ENCODE measurements around the gene ITLN2.
"Not testable (repeated sequence)": the region's sequence is repeated elsewhere in the genome, so short reads cannot be mapped to it uniquely, and the experiment has no call there.

ITLN2 gene

GRCh38 chr1:160911925-160912324 lies 42.7 kb downstream of the ITLN2 start:
- TF ChIP-seq CTCF (IDR thresholded peaks at IDR 0.05; ENCODE audit: low read depth, low read length) = no peak
- no peak overlapping the region for H3K4me3 ChIP-seq (ENCODE audit: low read depth, low read length)

GRCh38 chr1:160911441-160911840 lies 43.2 kb downstream of the ITLN2 start:
- TF ChIP-seq CTCF (IDR thresholded peaks at IDR 0.05; ENCODE audit: low read depth, low read length) = no peak
- H3K4me3 ChIP-seq (ENCODE audit: low read depth, low read length) = no peak overlapping the region

- no peak overlapping the region for H3K4me3 ChIP-seq (ENCODE audit: low read depth, low read length)
- no peak for TF ChIP-seq CTCF (IDR thresholded peaks at IDR 0.05; ENCODE audit: low read depth, low read length)
These were observed 44.3 kb downstream of the ITLN2 start for GRCh38 chr1:160910170-160910750.

- TF ChIP-seq CTCF (IDR thresholded peaks at IDR 0.05; ENCODE audit: low read depth, low read length) = no peak
- no peak overlapping the region for H3K4me3 ChIP-seq (ENCODE audit: low read depth, low read length)
These were observed 46.6 kb downstream of the ITLN2 start for GRCh38 chr1:160907976-160908375.

- TF ChIP-seq CTCF (IDR thresholded peaks at IDR 0.05; ENCODE audit: low read depth, low read length) = no peak
These were observed 49.0 kb downstream of the ITLN2 start for GRCh38 chr1:160905617-160905989.

GRCh38 chr1:160904783-160905616 lies 49.6 kb downstream of the ITLN2 start:
- H3K4me3 ChIP-seq (ENCODE audit: low read depth, low read length) = no peak overlapping the region
- TF ChIP-seq CTCF (IDR thresholded peaks at IDR 0.05; ENCODE audit: low read depth, low read length) = no peak

More at GRCh38 chr1:160905617-160905989, 49.0 kb downstream of the ITLN2 start:
- no peak overlapping the region for H3K4me3 ChIP-seq (ENCODE audit: low read depth, low read length)

DNA sequence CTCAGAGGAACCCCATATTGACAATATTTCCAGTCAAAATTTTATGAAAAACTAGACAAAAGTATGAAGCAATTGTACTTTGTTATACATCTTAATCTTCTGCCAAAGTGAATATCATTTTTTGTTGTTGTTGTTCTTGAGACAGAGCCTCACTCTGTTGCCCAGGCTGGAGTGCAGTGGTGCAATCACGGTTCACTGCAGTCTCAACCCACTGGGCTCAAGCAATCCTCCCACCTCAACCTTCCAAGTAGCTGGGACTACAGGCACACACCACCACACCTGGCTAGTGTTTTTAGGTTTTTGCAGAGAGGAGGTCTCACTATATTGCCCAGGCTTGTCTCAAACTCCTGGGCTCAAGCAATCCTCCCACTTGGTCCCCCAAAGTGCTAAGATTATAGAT lies 52.4 kb downstream of the ITLN2 start:
- not testable (repeated sequence) for H3K4me3 ChIP-seq (ENCODE audit: low read depth, low read length)

Measured in WI38 (cell line).